Esophagus muscularis mucosa (tissue), 4 donors: ENCODE measurements around the gene ZNF605. TPM values are rescaled to one million over a fixed set of nuclear protein-coding genes. Genes with fewer than 3 reads are reported as not detected.

Source experiments
- DNase-seq: peaks from one replicate; pipeline ENCODE4 v3.0.0-alpha.2; 2017; ENCODE audit errors: extremely low spot score
- H3K27ac ChIP-seq, 4 donors: fragments of 200-600 bp; sonication (generic); replicated peaks in 1 of 4; 1 replicate in 3 of 4; 2 replicates in 1 of 4; pipeline ENCODE4 v1.5.1; 2016 to 2019; ENCODE audit warnings: mild to moderate bottlenecking in 1 of 4
- H3K27me3 ChIP-seq, 4 donors: fragments of 200-600 bp; sonication (generic); one replicate each; pipeline versions ENCODE4 v1.5.1 to v1.6.0; 2016 to 2019
- H3K36me3 ChIP-seq, 4 donors: fragments of 200-600 bp; sonication (generic); one replicate each; pipeline ENCODE4 v1.5.1; 2016 to 2019
- H3K4me1 ChIP-seq, 4 donors: fragments of 200-600 bp; sonication (generic); one replicate each; pipeline ENCODE4 v1.5.1; 2016 to 2019
- H3K4me3 ChIP-seq, 4 donors: fragments of 200-600 bp; sonication (generic); 1 replicate in 2 of 4; 2 replicates in 2 of 4; pipeline ENCODE4 v1.5.1; 2016 to 2019; ENCODE audit warnings: mild to moderate bottlenecking in 4 of 4, moderate library complexity in 1 of 4
- H3K9me3 ChIP-seq, 4 donors: fragments of 200-600 bp; sonication (generic); 1 replicate in 3 of 4; 2 replicates in 1 of 4; pipeline ENCODE4 v1.5.1; 2016 to 2019
- CTCF ChIP-seq, 3 experiments: fragments of 200-600 bp in 2 of 3; fragments of 450-650 bp in 1 of 3; sonication (generic) in 2 of 3; IDR thresholded peaks; one replicate each; pipeline ENCODE4 v1.5.1; 2017 to 2019; ENCODE audit warnings: antibody characterized with exemption in 3 of 3, mild to moderate bottlenecking in 2 of 3, moderate library complexity in 1 of 3
- EP300 ChIP-seq: sonication (generic); formaldehyde crosslinking; IDR thresholded peaks from one replicate; pipeline ENCODE4 v1.6.1; 2017; ENCODE audit warnings: antibody characterized with exemption
- POLR2A ChIP-seq: fragments of 450-650 bp; IDR thresholded peaks from one replicate; pipeline ENCODE4 v1.6.1; 2017; ENCODE audit warnings: antibody characterized with exemption, moderate library complexity, mild to moderate bottlenecking, low read depth
- POLR2AphosphoS5 ChIP-seq, 2 donors: sonication (generic); formaldehyde crosslinking; IDR thresholded peaks; one replicate each; pipeline ENCODE4 v1.6.1; 2017; ENCODE audit warnings: antibody characterized with exemption in 2 of 2
- WGBS: methylation state at CpG from one replicate; pipeline ENCODE4 v1.1.5; 2018; 5-methylcytosine and 5-hydroxymethylcytosine counted together
- intact Hi-C: fragments of 100-400 bp; cut with DNase I; formaldehyde crosslinking; loops from one replicate; pipeline ENCODE4 v1.15.1; 2023
- total RNA-seq, 4 donors: library from RNA; depleted of rRNA; stranded (reverse); fragments of >200 nt; gene quantifications; one replicate each; pipeline versions ENCODE4 v1.1.0 to v1.2.1, GENCODE V29; 2016

The ZNF605 gene
- total RNA-seq = 1 to 10 TPM; 5.5 to 9.0 (median 6.1) TPM

GRCh38 chr12:132956011-132956788 is at the start of gene ZNF605:
Gene ZNF605 (minus strand): TSS chr12:132956306. CDS start chr12:132945635, 10,671 bp downstream.
- H3K9me3 ChIP-seq = peaks cover 0 to 9% (median 0%) of the 10 kb centered on the region in 4 donors
- H3K4me3 ChIP-seq = peak within 1 kb of the TSS; percentile 88 to 95 (median 90)
- H3K27me3 ChIP-seq = no peaks in the 10 kb centered on the region
- TF ChIP-seq POLR2AphosphoS5 (IDR thresholded peaks at IDR 0.05) = peak; percentile 74 to 76
- peak in 1 of 3 experiments; percentile 10 for TF ChIP-seq CTCF (IDR thresholded peaks at IDR 0.05)
- TF ChIP-seq EP300 = no peak
- TF ChIP-seq POLR2A = no peak
- intact Hi-C loops = no loop called here
- 3% methylated on average over 21 of the region's 67 CpGs for WGBS
- peaks cover 0 to 4% (median 0%) of the 10 kb centered on the region in 4 donors for H3K36me3 ChIP-seq
- peak; percentile 95 for DNase-seq
- H3K27ac ChIP-seq = peak within 1 kb of the TSS; percentile 91 to 96 (median 94)
- peaks cover 16 to 30% (median 27%) of the 10 kb centered on the region in 4 donors for H3K4me1 ChIP-seq

GRCh38 chr12:132998741-132999140 is 42.6 kb upstream of the ZNF605 start:
- no peaks in the 10 kb centered on the region for H3K4me1 ChIP-seq
- H3K4me3 ChIP-seq = no peak overlapping the region
- DNase-seq = no peak
- H3K9me3 ChIP-seq = peaks cover 3 to 96% (median 87%) of the 10 kb centered on the region in 4 donors
- intact Hi-C loops = no loop called here
- no peak overlapping the region for H3K27ac ChIP-seq
- TF ChIP-seq EP300 = no peak
- TF ChIP-seq POLR2AphosphoS5 (IDR thresholded peaks at IDR 0.05) = no peak
- TF ChIP-seq POLR2A = no peak
- TF ChIP-seq CTCF (IDR thresholded peaks at IDR 0.05) = no peak
- no peaks in the 10 kb centered on the region for H3K27me3 ChIP-seq
- WGBS = 71% methylated on average over 1 of the region's 1 CpG
- H3K36me3 ChIP-seq = peaks cover 10 to 45% (median 16%) of the 10 kb centered on the region in 4 donors

GRCh38 chr12:132986885-132987225 is 30.7 kb upstream of the ZNF605 start:
- intact Hi-C loops = loop anchor here (2.0 kb wide), 2 partner anchors 50 to 92 kb away; partner anchors contain the start of gene ZNF84
- 3% methylated on average over 11 of the region's 11 CpGs for WGBS
- no peak for DNase-seq
- peaks cover 0 to 25% (median 7%) of the 10 kb centered on the region in 4 donors for H3K36me3 ChIP-seq
- no peaks in the 10 kb centered on the region for H3K27me3 ChIP-seq
- peak overlapping the region; percentile 73 to 96 (median 81) for H3K4me3 ChIP-seq
- TF ChIP-seq CTCF (IDR thresholded peaks at IDR 0.05) (no peak), POLR2AphosphoS5 (IDR thresholded peaks at IDR 0.05) (no peak), EP300 (no peak), POLR2A (no peak)
- H3K27ac ChIP-seq = peak overlapping the region; percentile 79 to 92 (median 86)
- H3K4me1 ChIP-seq = peaks cover 9 to 23% (median 19%) of the 10 kb centered on the region in 4 donors
- peaks cover 0 to 32% (median 23%) of the 10 kb centered on the region in 4 donors for H3K9me3 ChIP-seq

- TF ChIP-seq CTCF (IDR thresholded peaks at IDR 0.05) (no peak), POLR2AphosphoS5 (IDR thresholded peaks at IDR 0.05) (peak; percentile 90 to 95), EP300 (no peak)
- Histone ChIP-seq H3K9me3 (peaks cover 0 to 26% (median 20%) of the 10 kb centered on the region in 4 donors), H3K27me3 (no peaks in the 10 kb centered on the region), H3K36me3 (peaks cover 0 to 23% (median 7%) of the 10 kb centered on the region in 4 donors), H3K4me3 (peak within 1 kb of the TSS; percentile 73 to 96 (median 81)), H3K27ac (peak within 1 kb of the TSS; percentile 79 to 92 (median 86)), H3K4me1 (peaks cover 9 to 23% (median 19%) of the 10 kb centered on the region in 4 donors)
- peak; percentile 96 for DNase-seq
- intact Hi-C loops = loop anchor here (2.0 kb wide), 2 partner anchors 51 to 93 kb away; partner anchors contain the start of gene ZNF84
- WGBS = under 1% methylated on average over 56 of the region's 76 CpGs
These were observed 30.1 kb upstream of the ZNF605 start, which contains the start of gene ZNF26 for GRCh38 chr12:132986001-132986884. Gene ZNF26 (plus strand): TSS chr12:132986367. CDS start chr12:132986841, 474 bp downstream.
